Measurements from ENCODE around the gene COPG2. TPM values are rescaled to one million over a fixed set of nuclear protein-coding genes. Genes with fewer than 3 reads are reported as not detected.

COPG2 gene
- total RNA-seq, 1 experiment from 2014 or later, result 50.9 TPM

DNA sequence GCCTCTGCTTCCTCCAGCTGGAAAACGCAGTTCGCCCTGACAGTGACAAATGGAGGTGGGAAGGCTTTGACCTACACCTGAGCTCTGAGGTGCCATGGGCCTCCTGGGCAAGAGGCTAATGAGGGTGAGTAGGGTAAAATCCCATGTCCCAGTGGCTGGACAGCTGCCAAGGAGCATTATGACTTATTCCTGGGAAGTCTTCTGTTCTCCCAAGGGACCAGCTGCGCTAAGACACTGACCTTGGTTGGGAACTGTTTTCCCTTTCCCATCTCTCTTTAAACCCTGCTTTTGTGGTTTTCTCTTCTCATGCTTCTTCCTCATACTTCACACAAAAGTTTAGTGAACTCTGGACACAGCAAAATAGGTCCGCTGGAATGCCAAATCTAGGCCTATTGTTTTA lies 72.6 kb downstream of the COPG2 start:
- Mint-ChIP-seq H3K27ac (no peak overlapping the region), H3K4me1 (no peaks in the 10 kb centered on the region), H3K9me3 (no peaks in the 10 kb centered on the region), H3K4me3 (no peak overlapping the region), H3K27me3 (ENCODE audit: low read depth) (no peaks in the 10 kb centered on the region), H3K36me3 (peaks cover 10% of the 10 kb centered on the region; the same call in 1 of the 2 replicates)
- ChIA-PET CTCF (no interaction called here), POLR2A (no interaction called here)
- TF ChIP-seq, protein P1, sequence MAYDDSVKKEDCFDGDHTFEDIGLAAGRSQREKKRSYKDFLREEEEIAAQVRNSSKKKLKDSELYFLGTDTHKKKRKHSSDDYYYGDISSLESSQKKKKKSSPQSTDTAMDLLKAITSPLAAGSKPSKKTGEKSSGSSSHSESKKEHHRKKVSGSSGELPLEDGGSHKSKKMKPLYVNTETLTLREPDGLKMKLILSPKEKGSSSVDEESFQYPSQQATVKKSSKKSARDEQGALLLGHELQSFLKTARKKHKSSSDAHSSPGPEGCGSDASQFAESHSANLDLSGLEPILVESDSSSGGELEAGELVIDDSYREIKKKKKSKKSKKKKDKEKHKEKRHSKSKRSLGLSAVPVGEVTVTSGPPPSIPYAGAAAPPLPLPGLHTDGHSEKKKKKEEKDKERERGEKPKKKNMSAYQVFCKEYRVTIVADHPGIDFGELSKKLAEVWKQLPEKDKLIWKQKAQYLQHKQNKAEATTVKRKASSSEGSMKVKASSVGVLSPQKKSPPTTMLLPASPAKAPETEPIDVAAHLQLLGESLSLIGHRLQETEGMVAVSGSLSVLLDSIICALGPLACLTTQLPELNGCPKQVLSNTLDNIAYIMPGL (CRISPR knock-in tag; IDR thresholded peaks at IDR 0.05), result no peak
- TF ChIP-seq MAX (CRISPR knock-in tag; IDR thresholded peaks at IDR 0.05) (no peak), CBFB (CRISPR knock-in tag; IDR thresholded peaks at IDR 0.05; ENCODE audit: low read depth) (no peak), NR1H2 (CRISPR knock-in tag; IDR thresholded peaks at IDR 0.05) (no peak), USF2 (CRISPR knock-in tag; IDR thresholded peaks at IDR 0.05) (no peak), ZNF416 (CRISPR knock-in tag; IDR thresholded peaks at IDR 0.05) (no peak), FOXK1 (CRISPR knock-in tag; IDR thresholded peaks at IDR 0.05) (no peak)
- TF ChIP-seq, protein P2, sequence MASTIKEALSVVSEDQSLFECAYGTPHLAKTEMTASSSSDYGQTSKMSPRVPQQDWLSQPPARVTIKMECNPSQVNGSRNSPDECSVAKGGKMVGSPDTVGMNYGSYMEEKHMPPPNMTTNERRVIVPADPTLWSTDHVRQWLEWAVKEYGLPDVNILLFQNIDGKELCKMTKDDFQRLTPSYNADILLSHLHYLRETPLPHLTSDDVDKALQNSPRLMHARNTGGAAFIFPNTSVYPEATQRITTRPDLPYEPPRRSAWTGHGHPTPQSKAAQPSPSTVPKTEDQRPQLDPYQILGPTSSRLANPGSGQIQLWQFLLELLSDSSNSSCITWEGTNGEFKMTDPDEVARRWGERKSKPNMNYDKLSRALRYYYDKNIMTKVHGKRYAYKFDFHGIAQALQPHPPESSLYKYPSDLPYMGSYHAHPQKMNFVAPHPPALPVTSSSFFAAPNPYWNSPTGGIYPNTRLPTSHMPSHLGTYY (CRISPR knock-in tag; IDR thresholded peaks at IDR 0.05), result no peak
- ATAC-seq (no peak), DNase-seq (ENCODE audit: low spot score) (no peak)

GRCh38 chr7:130593033-130593432 lies 75.5 kb downstream of the COPG2 start:
- no peaks in the 10 kb centered on the region for H3K27me3 Mint-ChIP-seq (ENCODE audit: low read depth)
- H3K4me3 Mint-ChIP-seq, result no peak overlapping the region
- no peaks in the 10 kb centered on the region for H3K4me1 Mint-ChIP-seq
- peaks cover 12% of the 10 kb centered on the region for H3K9me3 Mint-ChIP-seq
- peaks cover 24% of the 10 kb centered on the region for H3K36me3 Mint-ChIP-seq
- H3K27ac Mint-ChIP-seq, result no peak overlapping the region
- POLR2A ChIA-PET, result no interaction called here
- CTCF ChIA-PET, result no interaction called here
- DNase-seq (ENCODE audit: low spot score) (no peak), ATAC-seq (no peak)
- TF ChIP-seq KAT7 (CRISPR knock-in tag; IDR thresholded peaks at IDR 0.05; ENCODE audit: borderline replicate concordance) (no peak), USF2 (CRISPR knock-in tag; IDR thresholded peaks at IDR 0.05) (no peak), ZNF423 (CRISPR knock-in tag; IDR thresholded peaks at IDR 0.05) (no peak), ZNF121 (CRISPR knock-in tag; IDR thresholded peaks at IDR 0.05) (no peak), TCF7 (CRISPR knock-in tag; IDR thresholded peaks at IDR 0.05; ENCODE audit: low read depth) (no peak), OVOL2 (CRISPR knock-in tag; IDR thresholded peaks at IDR 0.05; ENCODE audit: borderline replicate concordance) (no peak), TEAD1 (CRISPR knock-in tag; IDR thresholded peaks at IDR 0.05) (no peak), AR (CRISPR knock-in tag; IDR thresholded peaks at IDR 0.05) (no peak), ZNF425 (CRISPR knock-in tag; conservative IDR thresholded peaks at IDR 0.05) (no peak), CREB1 (CRISPR knock-in tag; IDR thresholded peaks at IDR 0.05) (no peak)
- TF ChIP-seq, protein P3, sequence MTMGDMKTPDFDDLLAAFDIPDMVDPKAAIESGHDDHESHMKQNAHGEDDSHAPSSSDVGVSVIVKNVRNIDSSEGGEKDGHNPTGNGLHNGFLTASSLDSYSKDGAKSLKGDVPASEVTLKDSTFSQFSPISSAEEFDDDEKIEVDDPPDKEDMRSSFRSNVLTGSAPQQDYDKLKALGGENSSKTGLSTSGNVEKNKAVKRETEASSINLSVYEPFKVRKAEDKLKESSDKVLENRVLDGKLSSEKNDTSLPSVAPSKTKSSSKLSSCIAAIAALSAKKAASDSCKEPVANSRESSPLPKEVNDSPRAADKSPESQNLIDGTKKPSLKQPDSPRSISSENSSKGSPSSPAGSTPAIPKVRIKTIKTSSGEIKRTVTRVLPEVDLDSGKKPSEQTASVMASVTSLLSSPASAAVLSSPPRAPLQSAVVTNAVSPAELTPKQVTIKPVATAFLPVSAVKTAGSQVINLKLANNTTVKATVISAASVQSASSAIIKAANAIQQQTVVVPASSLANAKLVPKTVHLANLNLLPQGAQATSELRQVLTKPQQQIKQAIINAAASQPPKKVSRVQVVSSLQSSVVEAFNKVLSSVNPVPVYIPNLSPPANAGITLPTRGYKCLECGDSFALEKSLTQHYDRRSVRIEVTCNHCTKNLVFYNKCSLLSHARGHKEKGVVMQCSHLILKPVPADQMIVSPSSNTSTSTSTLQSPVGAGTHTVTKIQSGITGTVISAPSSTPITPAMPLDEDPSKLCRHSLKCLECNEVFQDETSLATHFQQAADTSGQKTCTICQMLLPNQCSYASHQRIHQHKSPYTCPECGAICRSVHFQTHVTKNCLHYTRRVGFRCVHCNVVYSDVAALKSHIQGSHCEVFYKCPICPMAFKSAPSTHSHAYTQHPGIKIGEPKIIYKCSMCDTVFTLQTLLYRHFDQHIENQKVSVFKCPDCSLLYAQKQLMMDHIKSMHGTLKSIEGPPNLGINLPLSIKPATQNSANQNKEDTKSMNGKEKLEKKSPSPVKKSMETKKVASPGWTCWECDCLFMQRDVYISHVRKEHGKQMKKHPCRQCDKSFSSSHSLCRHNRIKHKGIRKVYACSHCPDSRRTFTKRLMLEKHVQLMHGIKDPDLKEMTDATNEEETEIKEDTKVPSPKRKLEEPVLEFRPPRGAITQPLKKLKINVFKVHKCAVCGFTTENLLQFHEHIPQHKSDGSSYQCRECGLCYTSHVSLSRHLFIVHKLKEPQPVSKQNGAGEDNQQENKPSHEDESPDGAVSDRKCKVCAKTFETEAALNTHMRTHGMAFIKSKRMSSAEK (CRISPR knock-in tag; IDR thresholded peaks at IDR 0.05; ENCODE audit: borderline replicate concordance), result no peak
- TF ChIP-seq, protein P4, sequence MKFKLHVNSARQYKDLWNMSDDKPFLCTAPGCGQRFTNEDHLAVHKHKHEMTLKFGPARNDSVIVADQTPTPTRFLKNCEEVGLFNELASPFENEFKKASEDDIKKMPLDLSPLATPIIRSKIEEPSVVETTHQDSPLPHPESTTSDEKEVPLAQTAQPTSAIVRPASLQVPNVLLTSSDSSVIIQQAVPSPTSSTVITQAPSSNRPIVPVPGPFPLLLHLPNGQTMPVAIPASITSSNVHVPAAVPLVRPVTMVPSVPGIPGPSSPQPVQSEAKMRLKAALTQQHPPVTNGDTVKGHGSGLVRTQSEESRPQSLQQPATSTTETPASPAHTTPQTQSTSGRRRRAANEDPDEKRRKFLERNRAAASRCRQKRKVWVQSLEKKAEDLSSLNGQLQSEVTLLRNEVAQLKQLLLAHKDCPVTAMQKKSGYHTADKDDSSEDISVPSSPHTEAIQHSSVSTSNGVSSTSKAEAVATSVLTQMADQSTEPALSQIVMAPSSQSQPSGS (CRISPR knock-in tag; IDR thresholded peaks at IDR 0.05; ENCODE audit: borderline replicate concordance, low read depth), result no peak
